ENCODE data around the gene ATRN. TPM values are rescaled to one million over a fixed set of nuclear protein-coding genes. Genes with fewer than 3 reads are reported as not detected.
A peak's percentile ranks its signal among the peaks of the same experiment; 100 is the strongest.

Gene ATRN
- total and polyA plus RNA-seq, 2 of the 8 experiments (the other 6 are each of a cell fraction or from before 2014, with no cell fraction given) = 12.0 to 17.4 TPM

DNA sequence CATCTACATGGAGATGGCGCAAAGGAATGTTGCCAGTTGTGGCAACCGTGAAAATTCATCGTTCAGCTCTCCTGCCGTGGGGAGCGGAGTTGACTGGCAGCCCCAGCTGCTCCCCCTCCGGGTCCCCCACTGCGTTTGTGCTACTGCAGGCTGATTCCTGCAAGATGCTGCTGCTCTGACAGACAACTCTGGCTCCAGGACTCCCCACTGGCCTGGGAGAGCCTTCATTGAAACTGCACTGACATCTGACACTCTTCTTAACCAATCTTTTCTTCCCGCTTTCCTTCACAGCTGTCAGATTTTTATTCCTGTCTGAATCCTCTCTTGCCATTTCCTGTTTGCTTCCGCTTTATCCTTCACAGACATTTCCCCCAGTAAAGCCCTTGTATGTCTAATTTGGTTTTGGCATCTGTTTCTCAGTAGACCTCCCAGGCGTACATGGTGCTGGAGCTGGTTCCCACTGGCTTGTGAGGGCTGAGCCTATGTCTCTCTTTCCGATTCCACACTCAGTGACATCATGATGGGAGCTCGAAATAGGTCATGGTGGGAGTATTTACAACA lies 9.5 kb upstream of the ATRN start:
- WGBS, 2 experiments (ENCODE audit: extremely low coverage in 1 of 2, insufficient coverage in 1 of 2, insufficient read length in 1 of 2, insufficient replicate concordance in 2 of 2, low coverage in 1 of 2, low lambda C conversion rate in 2 of 2, missing lambda C conversion rate in 1 of 2) = 73% methylated on average over 12 of the region's 12 CpGs; no CpG with 5 or more reads in 1 of the 2 experiments
- H3K4me3 ChIP-seq (ENCODE audit: extremely low read depth in 1 of 4, insufficient read depth in 2 of 4, low read depth in 3 of 4, low read length in 4 of 4) = no peak overlapping the region
- no peak overlapping the region for H2BK20ac ChIP-seq (ENCODE audit: low read length)
- DNase-seq (ENCODE audit: low read depth in 1 of 2, low spot score in 2 of 2) (peak in 1 of 2 experiments; percentile 51), FAIRE-seq (no peak)
- H3K9me3 ChIP-seq (ENCODE audit: insufficient read depth in 2 of 2, low read depth in 1 of 2, low read length in 1 of 2) = no peaks in the 10 kb centered on the region
- no peaks in the 10 kb centered on the region for H4K20me1 ChIP-seq (replicated peaks in 1 of 2; ENCODE audit: control insufficient read depth in 1 of 2, insufficient read depth in 2 of 2, low read length in 2 of 2)
- H2AFZ ChIP-seq (ENCODE audit: low read length) = no peak overlapping the region
- H3K27me3 ChIP-seq (replicated peaks in 1 of 4; ENCODE audit: control insufficient read depth in 3 of 4, extremely low read depth in 1 of 4, insufficient read depth in 3 of 4, low read length in 3 of 4) = peaks cover 0 to 5% (median 2%) of the 10 kb centered on the region in 4 experiments; a peak in 1 of 7 replicates
- no peaks in the 10 kb centered on the region for H3K79me2 ChIP-seq (ENCODE audit: control insufficient read depth in 1 of 2, insufficient read depth in 2 of 2, low read length in 2 of 2)
- H3K23ac ChIP-seq (ENCODE audit: insufficient read length) = no peak overlapping the region
- H3K14ac ChIP-seq (ENCODE audit: insufficient read length) = no peak overlapping the region
- no peak overlapping the region for H3K9ac ChIP-seq (replicated peaks in 1 of 4; ENCODE audit: extremely low read depth in 1 of 4, low read depth in 3 of 4, low read length in 3 of 4)
- H3K4me1 ChIP-seq (replicated peaks in 1 of 4; ENCODE audit: control insufficient read depth in 3 of 4, insufficient read depth in 4 of 4, low read length in 3 of 4) = peaks cover 0 to 4% (median 2%) of the 10 kb centered on the region in 4 experiments; a peak in 4 of 7 replicates
- no peaks in the 10 kb centered on the region for H3K36me3 ChIP-seq (ENCODE audit: control insufficient read depth in 2 of 4, insufficient read depth in 4 of 4, low read length in 3 of 4)
- H3K79me1 ChIP-seq (ENCODE audit: low read depth, low read length) = no peaks in the 10 kb centered on the region
- H4K91ac ChIP-seq (replicated peaks; ENCODE audit: insufficient read length, low read length) = no peak overlapping the region
- H2BK12ac ChIP-seq (ENCODE audit: low read depth, low read length) = no peak overlapping the region
- no peak overlapping the region for H3K18ac ChIP-seq (ENCODE audit: extremely low read depth, low read length)
- H2BK120ac ChIP-seq (replicated peaks; ENCODE audit: low read depth, low read length) = no peak overlapping the region
- no peak for TF ChIP-seq RBBP5 (IDR thresholded peaks at IDR 0.05; ENCODE audit: borderline replicate concordance, low read depth, low read length)
- TF ChIP-seq POU5F1 (IDR thresholded peaks at IDR 0.05; ENCODE audit: low read depth, low read length) = no peak
- TF ChIP-seq SUZ12 (IDR thresholded peaks at IDR 0.05; ENCODE audit: low read length) = no peak
- no peak for TF ChIP-seq SIN3A (conservative IDR thresholded peaks at IDR 0.05 in 1 of 2, IDR thresholded peaks at IDR 0.05 in 1 of 2; ENCODE audit: low read depth in 1 of 2, low read length in 2 of 2)
- no peak for TF ChIP-seq EZH2 (IDR thresholded peaks at IDR 0.05; ENCODE audit: low read depth, low read length, severe bottlenecking)
- TF ChIP-seq TAF7 (optimal IDR thresholded peaks at IDR 0.05; ENCODE audit: borderline replicate concordance, low read depth, low read length) = no peak
- TF ChIP-seq CTBP2 (IDR thresholded peaks at IDR 0.05; ENCODE audit: borderline replicate concordance, insufficient read depth, insufficient read length, low read length) = no peak
- H3K23me2 ChIP-seq (ENCODE audit: low read depth, low read length) = no peaks in the 10 kb centered on the region
- H3K27ac ChIP-seq (ENCODE audit: low read depth, low read length) = no peak overlapping the region
- no peak overlapping the region for H3K56ac ChIP-seq (replicated peaks; ENCODE audit: insufficient read length, low read depth, low read length)
- ChIA-PET CTCF (ENCODE audit: partially characterized antibody) (interaction anchor here (1.3 to 1.4 kb wide), 2 partner anchors 12 to 53 kb away, joined by 3 read pairs; partner anchors contain the start of gene DNAAF9), POLR2A (ENCODE audit: partially characterized antibody) (no interaction called here)
- no peak overlapping the region for H2AK5ac ChIP-seq (ENCODE audit: low read depth, low read length)
- H2BK5ac ChIP-seq (ENCODE audit: low read depth, low read length) = no peak overlapping the region
- no peak overlapping the region for H3K4ac ChIP-seq (replicated peaks; ENCODE audit: insufficient read length, low read depth, low read length)
- H4K5ac ChIP-seq (ENCODE audit: insufficient read length, low read depth, low read length) = no peak overlapping the region
- H3K4me2 ChIP-seq (ENCODE audit: insufficient read depth in 1 of 2, low read depth in 2 of 2, low read length in 2 of 2) = peak overlapping the region; percentile 7 to 24; a peak in 1 of 4 replicates
- no peak overlapping the region for H4K8ac ChIP-seq (ENCODE audit: extremely low read depth, insufficient read depth, low read length)
- H2BK15ac ChIP-seq (ENCODE audit: low read length) = no peak overlapping the region

Measured in H1 (cell line).